IMR-90 (cell line): Measurements from ENCODE around the gene LHPP. TPM values are rescaled to one million over a fixed set of nuclear protein-coding genes. Genes with fewer than 3 reads are reported as not detected.
"Not testable (repeated sequence)": the region's sequence is repeated elsewhere in the genome, so short reads cannot be mapped to it uniquely, and the experiment has no call there.

Source experiments
- ATAC-seq: fragments of 200-7000 bp; cut with Tn5 transposase; 2 replicates; pipeline ENCODE4 v1.9.1; 2020; ENCODE audit warnings: low read depth, mild to moderate bottlenecking, moderate library complexity
- BruUV-seq: library from RNA; stranded (reverse); fragments of 400-500 nt; replicated peaks from 2 replicates; lab custom pipeline; 2021; lab: Mats Ljungman, UMichigan
- CTCF ChIA-PET: fragments of 300-600 bp; formaldehyde crosslinking; extraction: SDS; loops from one replicate; lab custom pipeline; 2021; ENCODE audit warnings: antibody characterized with exemption; lab: Yijun Ruan, JAX
- POLR2A ChIA-PET: fragments of 300-600 bp; sonication (Branson Sonifier 250); formaldehyde crosslinking; loops from one replicate; lab custom pipeline; 2022; ENCODE audit warnings: antibody characterized with exemption; ENCODE audit not compliant: unreplicated experiment; lab: Charles Lee
- DNase-seq: peaks from one replicate; pipeline ENCODE4 v3.0.0; 2013
- H2AFZ ChIP-seq: replicated peaks from 2 replicates; pipeline ENCODE3; 2013; ENCODE audit warnings: low read length, mild to moderate bottlenecking; ENCODE audit not compliant: poor library complexity
- H2AK5ac ChIP-seq: 2 replicates; pipeline ENCODE4 v1.6.1; 2013; ENCODE audit warnings: low read depth, low read length, inconsistent platforms
- H2AK9ac ChIP-seq: replicated peaks from 2 replicates; pipeline ENCODE3; 2013; ENCODE audit warnings: mild to moderate bottlenecking, low read depth, low read length, moderate library complexity; ENCODE audit not compliant: poor library complexity
- H2BK120ac ChIP-seq: 2 replicates; pipeline ENCODE4 v1.6.1; 2013; ENCODE audit warnings: low read depth, low read length, inconsistent platforms
- H2BK15ac ChIP-seq: 3 replicates; pipeline ENCODE4 v1.6.1; 2013; ENCODE audit warnings: low read depth, low read length, inconsistent platforms
- H2BK20ac ChIP-seq: 2 replicates; pipeline ENCODE4 v1.6.1; 2013; ENCODE audit warnings: low read depth, mild to moderate bottlenecking, inconsistent platforms, low read length, moderate library complexity
- H2BK5ac ChIP-seq: 2 replicates; pipeline ENCODE4 v1.6.1; 2013; ENCODE audit warnings: mild to moderate bottlenecking, low read depth, low read length, inconsistent platforms; ENCODE audit not compliant: poor library complexity, severe bottlenecking
- H3K14ac ChIP-seq: replicated peaks from 2 replicates; pipeline ENCODE4 v1.6.1; 2013; ENCODE audit warnings: low read depth, low read length, inconsistent platforms
- H3K18ac ChIP-seq: 2 replicates; pipeline ENCODE4 v1.6.1; 2013; ENCODE audit warnings: low read depth, low read length, control low read depth
- H3K23ac ChIP-seq: 2 replicates; pipeline ENCODE4 v1.6.1; 2013; ENCODE audit warnings: low read depth, low read length, inconsistent platforms
- H3K27ac ChIP-seq: 2 replicates; pipeline ENCODE4 v1.5.1; 2013; ENCODE audit warnings: mild to moderate bottlenecking, control low read depth, low read length; ENCODE audit not compliant: insufficient read depth
- H3K27me3 ChIP-seq: 2 replicates; pipeline ENCODE4 v1.6.1; 2013; ENCODE audit warnings: low read length; ENCODE audit not compliant: control insufficient read depth, insufficient read depth
- H3K36me3 ChIP-seq: 2 replicates; pipeline ENCODE4 v1.6.1; 2013; ENCODE audit warnings: low read length, mixed read lengths; ENCODE audit not compliant: control insufficient read depth, insufficient read depth
- H3K4ac ChIP-seq: 2 replicates; pipeline ENCODE4 v1.6.1; 2013; ENCODE audit warnings: low read depth, low read length, inconsistent platforms
- H3K4me1 ChIP-seq: 2 replicates; pipeline ENCODE4 v1.6.1; 2013; ENCODE audit warnings: low read length, mixed read lengths; ENCODE audit not compliant: control insufficient read depth, insufficient read depth
- H3K4me2 ChIP-seq: 2 replicates; pipeline ENCODE4 v1.6.1; 2013; ENCODE audit warnings: low read depth, mild to moderate bottlenecking, control low read depth, low read length, moderate library complexity
- H3K4me3 ChIP-seq: 2 replicates; pipeline ENCODE4 v1.5.1; 2013; ENCODE audit warnings: low read depth, mild to moderate bottlenecking, control low read depth, low read length, moderate library complexity; ENCODE audit not compliant: insufficient read depth
- H3K56ac ChIP-seq: 2 replicates; pipeline ENCODE4 v1.6.1; 2013; ENCODE audit warnings: low read length, inconsistent platforms; ENCODE audit not compliant: insufficient read depth; ENCODE audit errors: extremely low read depth
- H3K79me1 ChIP-seq, 2 experiments: 2 replicates each; pipeline ENCODE4 v1.6.1; 2013; ENCODE audit warnings: low read length in 2 of 2, inconsistent platforms in 1 of 2, low read depth in 1 of 2
- H3K9ac ChIP-seq: 2 replicates; pipeline ENCODE4 v1.6.1; 2013; ENCODE audit warnings: low read depth, low read length, control low read depth
- H3K9me1 ChIP-seq: 2 replicates; pipeline ENCODE4 v1.6.1; 2013; ENCODE audit warnings: low read length, inconsistent platforms; ENCODE audit not compliant: insufficient read depth
- H3K9me3 ChIP-seq: 2 replicates; pipeline ENCODE4 v1.6.1; 2013; ENCODE audit warnings: low read length; ENCODE audit not compliant: control insufficient read depth, insufficient read depth
- H4K20me1 ChIP-seq: 2 replicates; pipeline ENCODE4 v1.6.1; 2013; ENCODE audit warnings: low read length, inconsistent platforms; ENCODE audit not compliant: insufficient read depth
- H4K5ac ChIP-seq: 2 replicates; pipeline ENCODE4 v1.6.1; 2013; ENCODE audit warnings: mild to moderate bottlenecking, low read depth, low read length, control low read depth
- H4K8ac ChIP-seq, 2 experiments: 2 replicates each; pipeline ENCODE4 v1.6.1; 2013; ENCODE audit warnings: low read depth in 2 of 2, low read length in 2 of 2, control low read depth in 1 of 2, inconsistent platforms in 1 of 2
- H4K91ac ChIP-seq: 2 replicates; pipeline ENCODE4 v1.6.1; 2013; ENCODE audit warnings: low read depth, low read length, inconsistent platforms; ENCODE audit not compliant: insufficient read depth
- CEBPB ChIP-seq: IDR thresholded peaks from 2 replicates; pipeline ENCODE4 v1.6.1; 2012; ENCODE audit warnings: low read depth, low read length, improper control_type of control experiment
- CHD1 ChIP-seq: IDR thresholded peaks from 2 replicates; pipeline ENCODE4 v1.6.1; 2012; ENCODE audit warnings: low read depth, low read length, improper control_type of control experiment
- MAFK ChIP-seq: IDR thresholded peaks from 2 replicates; pipeline ENCODE4 v1.6.1; 2012; ENCODE audit warnings: low read depth, low read length, improper control_type of control experiment
- MAZ ChIP-seq: IDR thresholded peaks from 2 replicates; pipeline ENCODE4 v1.6.1; 2012; ENCODE audit warnings: low read depth, mild to moderate bottlenecking, low read length, improper control_type of control experiment, moderate library complexity, borderline replicate concordance
- NFE2L2 ChIP-seq: fragments of 150-350 bp; IDR thresholded peaks from 2 replicates; pipeline ENCODE4 v1.6.1; 2016; ENCODE audit warnings: low read depth, mild to moderate bottlenecking, low read length
- WGBS, 2 experiments: methylation state at CpG; one replicate each; pipeline versions ENCODE4 v1.1.5 to v1.1.7; 2013; ENCODE audit warnings: missing lambda C conversion rate in 2 of 2; ENCODE audit not compliant: insufficient read length in 1 of 2; ENCODE audit errors: extremely low coverage in 2 of 2; 5-methylcytosine and 5-hydroxymethylcytosine counted together
- dilution Hi-C: fragments of 300-500 bp; cut with HindIII; formaldehyde crosslinking; loops from one replicate; pipeline ENCODE4 v1.14.3; 2018; ENCODE audit warnings: low sequenced_read_pairs; ENCODE audit not compliant: unreplicated experiment
- in situ Hi-C: fragments of 300-500 bp; cut with MboI; formaldehyde crosslinking; loops from 3 replicates; pipeline ENCODE4 v1.14.3; 2019; ENCODE audit warnings: low sequenced_read_pairs, inconsistent platforms, mixed read lengths
- intact Hi-C: fragments of 100-400 bp; cut with micrococcal nuclease; formaldehyde crosslinking; loops from 2 replicates; pipeline ENCODE4 v1.10.0; 2022
- polyA plus RNA-seq, 3 experiments: library from polyadenylated mRNA; depleted of rRNA; stranded (reverse); fragments of >200 nt; gene quantifications; 2 replicates each; pipeline ENCODE4 v1.2.3, GENCODE V29; 2012; ENCODE audit warnings: low replicate concordance in 1 of 3
- total RNA-seq: library from RNA; depleted of rRNA; stranded (reverse); fragments of >200 nt; gene quantifications from 2 replicates; pipeline ENCODE4 v1.2.3, GENCODE V29; 2012

The LHPP gene
- total and polyA plus RNA-seq, 2 of the 4 experiments (the other 2 are of a cell fraction): 2.7 to 8.3 TPM

GRCh38 chr10:124547647-124548168, 86.1 kb downstream of the LHPP start:
- ChIA-PET CTCF (interaction anchor here (0.8 kb wide), 1 partner anchor 194 kb away, joined by 3 read pairs; no protein-coding TSS in a partner anchor), POLR2A (no interaction called here)
- H3K23ac ChIP-seq: no peak overlapping the region
- no peak overlapping the region for H2BK15ac ChIP-seq
- no peak overlapping the region for H3K9ac ChIP-seq
- H3K4me1 ChIP-seq: no peaks in the 10 kb centered on the region
- no peaks in the 10 kb centered on the region for H3K36me3 ChIP-seq
- no peak for TF ChIP-seq CHD1
- TF ChIP-seq NFE2L2: no peak
- no peak for TF ChIP-seq MAZ
- TF ChIP-seq MAFK: peak; percentile 30
- TF ChIP-seq CEBPB: peak; percentile 84
- peak; percentile 77 for ATAC-seq
- H4K8ac ChIP-seq: no peak overlapping the region
- H3K56ac ChIP-seq: no peak overlapping the region
- H3K4me3 ChIP-seq: no peak overlapping the region
- no peak overlapping the region for H3K18ac ChIP-seq
- no peak overlapping the region for H2AFZ ChIP-seq
- WGBS, 2 experiments: 20% methylated on average over 1 of the region's 13 CpGs; no CpG with 5 or more reads in 1 of the 2 experiments
- no peaks in the 10 kb centered on the region for H3K9me3 ChIP-seq
- no peaks in the 10 kb centered on the region; the same call in 1 of the 2 replicates for H4K20me1 ChIP-seq
- BruUV-seq: no TSS peak
- H3K27ac ChIP-seq: no peak overlapping the region
- H3K4ac ChIP-seq: no peak overlapping the region
- no peak overlapping the region for H3K4me2 ChIP-seq
- intact Hi-C loops (no loop called here), dilution Hi-C loops (no loop called here), in situ Hi-C loops (loop anchor here (25.0 kb wide), 1 partner anchor 440 kb away; no protein-coding TSS in a partner anchor)
- no peak overlapping the region for H2BK120ac ChIP-seq
- no peak overlapping the region for H4K5ac ChIP-seq
- no peak overlapping the region for H2BK5ac ChIP-seq
- no peaks in the 10 kb centered on the region for H3K9me1 ChIP-seq
- no peak overlapping the region for H2BK20ac ChIP-seq
- H3K79me1 ChIP-seq: no peaks in the 10 kb centered on the region
- no peak overlapping the region for H2AK9ac ChIP-seq
- H3K27me3 ChIP-seq: peaks cover 4% of the 10 kb centered on the region; the same call in 1 of the 2 replicates
- no peak overlapping the region for H2AK5ac ChIP-seq
- peak; percentile 19 for DNase-seq
- no peak overlapping the region for H3K14ac ChIP-seq
- no peak overlapping the region for H4K91ac ChIP-seq

- H3K4me2 ChIP-seq, POLR2A ChIA-PET: not testable (repeated sequence)
Measured at GRCh38 chr10:124549171-124549570, 87.5 kb downstream of the LHPP start.

More at GRCh38 chr10:124549171-124549570, 87.5 kb downstream of the LHPP start:
- dilution Hi-C loops, H2BK20ac ChIP-seq, H3K4me3 ChIP-seq, H3K9me3 ChIP-seq, BruUV-seq, DNase-seq, CTCF ChIA-PET, H3K14ac ChIP-seq, H3K79me1 ChIP-seq, H3K18ac ChIP-seq, H4K5ac ChIP-seq, H2BK120ac ChIP-seq, H2BK15ac ChIP-seq, intact Hi-C loops, H3K36me3 ChIP-seq, H3K27ac ChIP-seq, H2AK5ac ChIP-seq, H3K56ac ChIP-seq, H2AFZ ChIP-seq, H3K9ac ChIP-seq, H2AK9ac ChIP-seq, H4K91ac ChIP-seq, H4K20me1 ChIP-seq, H3K27me3 ChIP-seq, H2BK5ac ChIP-seq, H3K9me1 ChIP-seq, H3K23ac ChIP-seq, H4K8ac ChIP-seq, H3K4me1 ChIP-seq, H3K4ac ChIP-seq, ATAC-seq: not testable (repeated sequence)
- in situ Hi-C loops: loop anchor here (25.0 kb wide), 1 partner anchor 438 kb away; no protein-coding TSS in a partner anchor
- no CpG with 5 or more reads among the region's 3 CpGs for WGBS, 2 experiments
